GM12865 (cell line): ENCODE results near the gene FHAD1.

ENCODE experiments used
- DNase-seq: peaks from one replicate; pipeline ENCODE4 v3.0.0; 2010; ENCODE audit warnings: low read depth
- H3K4me3 ChIP-seq: 2 replicates; pipeline ENCODE4 v1.5.1; 2011; ENCODE audit warnings: mild to moderate bottlenecking, low read depth, low read length, control low read depth
- TF ChIP-seq, protein P1 (sequence below): IDR thresholded peaks from 2 replicates; pipeline ENCODE4 v1.5.1; 2011; ENCODE audit warnings: low read length, control low read depth, low read depth, inconsistent platforms; ENCODE audit not compliant: insufficient read depth; ENCODE audit errors: missing control alignments

Gene FHAD1

DNA sequence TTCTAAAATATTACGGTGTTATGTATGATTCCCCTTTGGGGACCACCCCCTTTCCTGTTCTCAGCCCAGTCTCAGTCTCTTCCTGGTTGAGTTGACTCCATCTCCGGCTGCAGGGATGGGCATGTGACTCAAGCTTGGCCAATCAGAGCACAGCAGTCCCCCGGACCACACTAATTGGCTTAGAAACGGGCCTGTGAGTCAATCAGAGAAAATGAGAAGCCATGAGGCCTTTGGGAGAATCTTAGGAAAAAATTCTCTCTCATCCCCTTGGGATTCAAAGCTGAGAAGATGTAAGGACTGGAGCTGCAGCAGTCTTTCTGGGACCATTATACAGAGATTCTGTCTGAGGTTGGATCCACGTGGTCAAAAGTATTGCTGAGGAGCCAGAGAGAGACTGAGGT lies 10.7 kb upstream of the FHAD1 start:
- no peak for DNase-seq
- no peak overlapping the region for H3K4me3 ChIP-seq
- TF ChIP-seq, protein P1, sequence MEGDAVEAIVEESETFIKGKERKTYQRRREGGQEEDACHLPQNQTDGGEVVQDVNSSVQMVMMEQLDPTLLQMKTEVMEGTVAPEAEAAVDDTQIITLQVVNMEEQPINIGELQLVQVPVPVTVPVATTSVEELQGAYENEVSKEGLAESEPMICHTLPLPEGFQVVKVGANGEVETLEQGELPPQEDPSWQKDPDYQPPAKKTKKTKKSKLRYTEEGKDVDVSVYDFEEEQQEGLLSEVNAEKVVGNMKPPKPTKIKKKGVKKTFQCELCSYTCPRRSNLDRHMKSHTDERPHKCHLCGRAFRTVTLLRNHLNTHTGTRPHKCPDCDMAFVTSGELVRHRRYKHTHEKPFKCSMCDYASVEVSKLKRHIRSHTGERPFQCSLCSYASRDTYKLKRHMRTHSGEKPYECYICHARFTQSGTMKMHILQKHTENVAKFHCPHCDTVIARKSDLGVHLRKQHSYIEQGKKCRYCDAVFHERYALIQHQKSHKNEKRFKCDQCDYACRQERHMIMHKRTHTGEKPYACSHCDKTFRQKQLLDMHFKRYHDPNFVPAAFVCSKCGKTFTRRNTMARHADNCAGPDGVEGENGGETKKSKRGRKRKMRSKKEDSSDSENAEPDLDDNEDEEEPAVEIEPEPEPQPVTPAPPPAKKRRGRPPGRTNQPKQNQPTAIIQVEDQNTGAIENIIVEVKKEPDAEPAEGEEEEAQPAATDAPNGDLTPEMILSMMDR = no peak

DNA sequence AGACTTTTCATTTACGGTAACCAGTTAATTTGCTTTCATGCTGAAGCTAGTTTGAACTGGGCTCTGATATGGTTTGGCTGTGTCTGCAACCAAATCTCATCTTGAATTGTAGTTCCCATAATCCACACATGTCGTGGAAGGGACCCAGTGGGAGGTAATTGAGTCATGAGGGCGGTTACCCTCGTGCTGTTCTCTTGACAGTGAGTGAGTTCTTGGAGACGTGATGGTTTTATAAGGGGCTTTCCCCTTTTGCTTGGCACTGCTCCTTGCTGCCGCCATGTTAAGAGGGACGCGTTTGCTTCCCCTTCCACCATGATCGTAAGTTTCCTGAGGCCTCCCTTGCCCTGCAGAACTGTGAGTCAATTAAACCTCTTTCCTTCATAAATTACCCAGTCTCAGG lies 10.3 kb upstream of the FHAD1 start:
- no peak overlapping the region for H3K4me3 ChIP-seq
- TF ChIP-seq, protein P1 = no peak
- no peak for DNase-seq

DNA sequence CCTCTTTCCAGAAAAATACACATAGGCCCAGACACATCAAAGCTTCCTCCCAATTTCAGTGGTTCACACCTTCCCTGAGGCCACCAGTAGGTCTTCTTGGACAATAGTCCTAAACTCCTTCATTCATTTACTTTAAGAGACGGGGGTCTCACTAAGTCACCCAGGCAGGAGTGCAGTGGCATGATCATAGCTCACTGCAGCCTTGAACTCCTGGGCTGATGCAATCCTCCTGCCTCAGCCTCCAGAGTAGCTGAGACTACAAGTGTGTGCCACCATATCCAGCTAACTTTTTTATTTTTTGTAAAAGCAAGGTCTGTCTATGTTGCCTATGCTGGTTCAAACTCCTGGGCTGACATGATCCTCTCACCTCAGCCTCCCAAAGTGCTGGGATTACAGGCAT lies 8.2 kb upstream of the FHAD1 start:
- H3K4me3 ChIP-seq = no peak overlapping the region
- TF ChIP-seq, protein P1 = no peak
- no peak for DNase-seq

DNA sequence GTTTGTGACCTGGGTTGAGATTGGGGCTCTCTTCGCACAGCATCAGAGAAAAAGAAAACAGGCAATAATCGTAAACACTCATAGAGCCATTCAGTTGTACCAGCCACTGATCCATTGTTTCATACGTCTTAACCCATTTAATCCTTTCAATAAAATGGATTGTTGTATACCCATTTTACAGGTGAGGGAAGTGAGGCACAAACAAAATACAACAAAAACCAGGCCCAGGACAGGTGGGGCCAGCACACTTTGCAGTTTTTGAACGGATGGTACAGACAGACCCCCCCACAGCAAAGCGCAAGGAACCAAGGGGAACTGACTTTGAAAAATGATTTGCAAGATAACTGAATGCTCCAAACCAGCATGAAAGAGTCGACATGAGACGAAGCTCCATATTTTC lies 4.3 kb upstream of the FHAD1 start:
- TF ChIP-seq, protein P1 = no peak
- no peak for DNase-seq
- no peak overlapping the region for H3K4me3 ChIP-seq

DNA sequence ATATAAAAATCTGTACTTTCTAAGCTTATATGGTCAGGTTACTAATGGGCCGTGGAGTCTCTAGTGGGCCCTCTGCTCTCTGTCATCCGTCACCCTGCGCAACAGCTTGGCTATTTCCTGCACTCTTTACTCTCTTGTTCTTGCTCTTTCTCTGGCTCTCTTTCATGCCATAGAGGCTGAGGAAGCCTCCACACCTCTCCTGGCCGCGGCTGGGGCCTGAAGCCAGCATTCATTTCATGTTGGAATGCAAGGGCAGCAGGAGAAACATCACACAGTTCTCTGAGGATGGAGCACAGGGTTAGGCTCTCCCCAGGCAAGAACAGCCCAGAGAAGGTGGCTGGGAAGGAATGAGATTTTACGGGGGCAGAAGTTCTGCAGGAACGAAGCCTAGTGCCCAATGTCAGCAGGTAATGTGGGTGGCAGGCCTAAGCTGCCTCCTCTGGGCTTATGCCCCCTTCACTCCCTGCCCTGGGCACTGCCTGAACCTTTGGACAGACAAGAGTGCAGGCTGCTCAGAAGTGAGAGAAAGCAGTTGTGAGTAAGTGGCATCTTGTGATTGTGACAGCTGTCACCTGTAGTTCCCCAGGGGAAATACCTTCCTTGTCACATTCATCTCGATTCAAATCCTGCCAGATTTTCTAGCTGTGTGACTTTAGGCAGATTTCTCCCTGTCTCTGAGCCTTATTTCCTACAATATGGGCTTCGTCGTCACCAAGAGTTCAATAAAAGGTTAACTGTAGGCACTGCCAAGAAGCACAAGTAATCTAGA lies 3.6 kb upstream of the FHAD1 start:
- no peak overlapping the region for H3K4me3 ChIP-seq
- DNase-seq = peak; percentile 34
- TF ChIP-seq, protein P1 = no peak

DNA sequence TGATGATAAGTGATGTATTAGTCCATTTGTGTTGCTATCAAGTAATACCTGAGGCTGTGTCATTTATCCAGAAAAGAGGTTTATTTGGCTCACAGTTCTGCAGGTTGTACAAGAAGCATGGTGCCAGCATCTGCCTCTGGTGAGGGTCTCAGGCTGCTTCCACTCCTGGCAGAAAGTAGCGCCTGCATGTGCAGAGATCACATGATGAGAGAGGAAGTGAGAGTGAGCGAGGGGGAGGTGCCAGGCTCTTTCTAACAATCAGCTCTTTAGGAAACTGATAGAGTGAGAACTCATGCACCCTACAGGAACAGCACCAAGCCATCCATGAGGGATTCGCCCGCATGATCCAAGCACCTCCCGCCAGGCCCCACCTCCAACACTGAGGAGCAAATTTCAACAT lies 2.2 kb upstream of the FHAD1 start:
- TF ChIP-seq, protein P1 = no peak
- no peak overlapping the region for H3K4me3 ChIP-seq
- no peak for DNase-seq
